ENCODE data around the gene SDF4.

Gene SDF4

DNA sequence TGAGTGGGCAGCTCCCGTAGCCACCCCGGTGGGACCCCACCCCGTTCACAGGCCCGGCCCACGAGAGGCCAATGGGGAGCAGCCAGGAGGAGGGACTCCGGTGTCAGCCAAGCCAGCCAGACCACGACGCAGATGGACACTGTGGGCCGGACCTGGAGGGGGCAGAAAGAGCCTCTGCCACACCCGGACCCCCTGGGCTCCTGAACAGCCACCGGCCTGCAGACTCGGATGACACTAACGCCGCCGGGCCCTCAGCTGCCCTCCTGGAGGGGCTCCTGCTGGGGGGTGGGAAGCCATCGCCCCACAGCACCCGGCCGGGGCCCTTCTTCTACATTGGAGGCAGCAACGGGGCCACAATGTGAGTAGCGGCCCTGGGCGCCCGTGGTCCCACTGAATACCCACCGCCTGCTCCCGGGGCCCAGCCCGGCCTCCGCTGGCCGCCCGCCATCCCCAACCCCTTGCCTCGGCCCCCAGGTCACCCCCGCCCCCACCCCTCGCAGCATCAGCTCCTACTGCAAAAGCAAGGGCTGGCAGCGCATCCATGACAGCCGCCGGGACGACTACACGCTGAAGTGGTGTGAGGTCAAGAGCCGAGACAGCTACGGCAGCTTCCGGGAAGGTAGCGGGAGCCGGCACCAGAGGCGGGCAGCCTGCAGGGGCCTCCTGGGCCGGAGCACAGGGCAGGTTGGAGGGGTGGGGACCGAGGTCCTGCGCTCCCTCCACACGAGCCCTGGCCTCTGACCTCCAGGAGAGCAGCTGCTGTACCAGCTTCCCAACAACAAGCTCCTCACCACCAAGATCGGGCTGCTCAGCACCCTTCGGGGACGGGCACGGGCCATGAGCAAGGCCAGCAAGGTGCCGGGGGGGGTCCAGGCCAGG lies 51.6 kb downstream of the SDF4 start:
- no peak overlapping the region for H3K9ac ChIP-seq (ENCODE audit: low read length)
- H3K27me3 ChIP-seq (ENCODE audit: low read length): no peaks in the 10 kb centered on the region

GRCh38 chr1:1179346-1179982 lies 52.3 kb downstream of the SDF4 start:
- no peak overlapping the region for H3K4me2 ChIP-seq (ENCODE audit: low read depth, low read length, poor library complexity, severe bottlenecking)
- TF ChIP-seq EZH2phosphoT487 (conservative IDR thresholded peaks at IDR 0.05; ENCODE audit: low read length) (no peak), CTCF (IDR thresholded peaks at IDR 0.05; ENCODE audit: insufficient read depth, low read length, poor library complexity, severe bottlenecking) (no peak)
- H3K79me2 ChIP-seq (ENCODE audit: insufficient read depth, low read length): no peaks in the 10 kb centered on the region
- H3K9ac ChIP-seq (ENCODE audit: low read length): no peak overlapping the region
- H3K9me3 ChIP-seq (ENCODE audit: insufficient read depth, low read length): 0 out of 2 replicates have a peak, but pooled peaks cover 3% of the 10 kb centered on the region
- H2AFZ ChIP-seq (ENCODE audit: low read depth, low read length, severe bottlenecking): no peak overlapping the region
- H3K9me2 ChIP-seq (replicated peaks; ENCODE audit: insufficient read depth, low read length): no peaks in the 10 kb centered on the region
- no peak overlapping the region for H3K4me3 ChIP-seq (ENCODE audit: insufficient read depth, low read length, poor library complexity, severe bottlenecking)
- no peaks in the 10 kb centered on the region for H3K27me3 ChIP-seq (ENCODE audit: low read length)
- no peak overlapping the region for H3K27ac ChIP-seq (ENCODE audit: low read depth, low read length)
- H4K20me1 ChIP-seq (ENCODE audit: low read depth, low read length): no peaks in the 10 kb centered on the region
- H3K36me3 ChIP-seq (ENCODE audit: low read length): no peaks in the 10 kb centered on the region
- H3F3A ChIP-seq (ENCODE audit: insufficient read depth): peaks cover 2% of the 10 kb centered on the region; the same call in 1 of the 2 replicates

More for the DNA sequence above, 51.6 kb downstream of the SDF4 start:
- no peaks in the 10 kb centered on the region for H3K79me2 ChIP-seq (ENCODE audit: insufficient read depth, low read length)
- no peak overlapping the region for H2AFZ ChIP-seq (ENCODE audit: low read depth, low read length, severe bottlenecking)
- H3K4me2 ChIP-seq (ENCODE audit: low read depth, low read length, poor library complexity, severe bottlenecking): no peak overlapping the region
- peaks cover 2% of the 10 kb centered on the region; the same call in 1 of the 2 replicates for H3F3A ChIP-seq (ENCODE audit: insufficient read depth)
- no peaks in the 10 kb centered on the region for H4K20me1 ChIP-seq (ENCODE audit: low read depth, low read length)
- no peaks in the 10 kb centered on the region for H3K9me2 ChIP-seq (replicated peaks; ENCODE audit: insufficient read depth, low read length)
- H3K36me3 ChIP-seq (ENCODE audit: low read length): no peaks in the 10 kb centered on the region
- no peak overlapping the region for H3K4me3 ChIP-seq (ENCODE audit: insufficient read depth, low read length, poor library complexity, severe bottlenecking)
- H3K9me3 ChIP-seq (ENCODE audit: insufficient read depth, low read length): 0 out of 2 replicates have a peak, but pooled peaks cover 3% of the 10 kb centered on the region
- H3K27ac ChIP-seq (ENCODE audit: low read depth, low read length): no peak overlapping the region
- TF ChIP-seq CTCF (IDR thresholded peaks at IDR 0.05; ENCODE audit: insufficient read depth, low read length, poor library complexity, severe bottlenecking) (no peak), EZH2phosphoT487 (conservative IDR thresholded peaks at IDR 0.05; ENCODE audit: low read length) (no peak)

DNA sequence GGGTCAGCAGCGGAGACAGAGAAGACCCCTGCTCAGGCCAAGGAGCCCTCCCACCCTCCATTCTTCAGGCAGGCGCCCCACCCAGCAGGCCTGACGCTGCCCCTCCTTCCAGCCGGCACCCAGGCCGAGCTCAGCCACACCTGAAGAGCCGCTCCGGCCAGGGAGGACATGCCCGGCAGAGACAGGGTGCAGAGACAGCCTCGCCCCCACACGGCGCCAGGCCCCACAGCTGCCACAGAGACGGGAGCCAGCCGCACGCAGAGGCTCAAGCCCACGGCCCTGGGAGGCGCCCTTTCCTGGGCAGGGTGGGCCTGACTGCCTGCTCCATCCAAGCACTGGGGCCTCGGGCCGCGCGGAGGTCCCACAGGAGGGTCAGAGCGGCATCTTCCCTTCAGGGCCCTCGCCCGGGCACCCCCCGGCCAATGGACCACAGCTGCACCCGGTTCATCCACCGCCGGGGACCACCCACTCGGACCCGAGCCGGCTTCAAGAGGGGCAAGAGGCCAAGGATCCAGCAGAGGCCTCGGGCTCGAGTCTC lies 52.9 kb downstream of the SDF4 start:
- TF ChIP-seq EZH2phosphoT487 (conservative IDR thresholded peaks at IDR 0.05; ENCODE audit: low read length) (no peak), CTCF (IDR thresholded peaks at IDR 0.05; ENCODE audit: insufficient read depth, low read length, poor library complexity, severe bottlenecking) (no peak)
- Histone ChIP-seq H2AFZ (ENCODE audit: low read depth, low read length, severe bottlenecking) (no peak overlapping the region), H3K27ac (ENCODE audit: low read depth, low read length) (no peak overlapping the region), H3F3A (ENCODE audit: insufficient read depth) (peaks cover 2% of the 10 kb centered on the region; the same call in 1 of the 2 replicates), H3K9me3 (ENCODE audit: insufficient read depth, low read length) (0 out of 2 replicates have a peak, but pooled peaks cover 3% of the 10 kb centered on the region), H3K9ac (ENCODE audit: low read length) (no peak overlapping the region), H3K79me2 (ENCODE audit: insufficient read depth, low read length) (no peaks in the 10 kb centered on the region), H3K36me3 (ENCODE audit: low read length) (no peaks in the 10 kb centered on the region), H3K4me2 (ENCODE audit: low read depth, low read length, poor library complexity, severe bottlenecking) (no peak overlapping the region), H4K20me1 (ENCODE audit: low read depth, low read length) (no peaks in the 10 kb centered on the region), H3K9me2 (replicated peaks; ENCODE audit: insufficient read depth, low read length) (no peaks in the 10 kb centered on the region), H3K27me3 (ENCODE audit: low read length) (no peaks in the 10 kb centered on the region), H3K4me3 (ENCODE audit: insufficient read depth, low read length, poor library complexity, severe bottlenecking) (no peak overlapping the region)

All from SU-DHL-6 (cell line).